ENCODE results near the gene PVALEF. TPM values are rescaled to one million over a fixed set of nuclear protein-coding genes. Genes with fewer than 3 reads are reported as not detected.

Gene PVALEF
- total and polyA plus RNA-seq, 2 of the 13 experiments (the other 11 are each of a cell fraction or from before 2014, with no cell fraction given), result 0.18 TPM

- TF ChIP-seq MAFK (conservative IDR thresholded peaks at IDR 0.05 in 1 of 2, IDR thresholded peaks at IDR 0.05 in 1 of 2; ENCODE audit: low read length in 2 of 2), result no peak
- TF ChIP-seq ZNF577 (CRISPR knock-in tag; IDR thresholded peaks at IDR 0.05; ENCODE audit: borderline replicate concordance, low read depth), result no peak
- TF ChIP-seq PRDM4 (CRISPR knock-in tag; IDR thresholded peaks at IDR 0.05; ENCODE audit: borderline replicate concordance), result no peak
- TF ChIP-seq ZNF670 (CRISPR knock-in tag; IDR thresholded peaks at IDR 0.05; ENCODE audit: borderline replicate concordance), result no peak
Observed at GRCh38 chr17:81129711-81130367, 35.5 kb upstream of the PVALEF start (continued).

GRCh38 chr17:81130385-81131361 lies 34.6 kb upstream of the PVALEF start:
- peak overlapping the region; percentile 27 for H3K27ac ChIP-seq (ENCODE audit: extremely low read length, insufficient read depth, low read length)
- POLR2A ChIA-PET, result interaction anchor here (0.7 to 1.7 kb wide), 5 partner anchors 11 to 108 kb away, joined by 3 to 7 read pairs (median 3); partner anchors contain the start of genes AATK, CEP131, NDUFAF8 and PVALEF
- FAIRE-seq, result peak; percentile 66
- CTCF ChIA-PET (ENCODE audit: low intra/inter-chr PET ratio, low total read pairs), result no interaction called here
- no peaks in the 10 kb centered on the region for H3K36me3 ChIP-seq (replicated peaks in 1 of 2; ENCODE audit: control insufficient read depth in 1 of 2, insufficient read depth in 2 of 2, low read length in 2 of 2)
- H3K4me2 ChIP-seq (ENCODE audit: low read depth, low read length), result peak overlapping the region; percentile 78
- ATAC-seq, result peak; percentile 62
- DNase-seq (ENCODE audit: low spot score), result peak; percentile 69
- H3K9me3 ChIP-seq (ENCODE audit: low read length), result no peaks in the 10 kb centered on the region
- H2AFZ ChIP-seq (ENCODE audit: low read length), result no peak overlapping the region
- no peaks in the 10 kb centered on the region for H3K79me2 ChIP-seq (ENCODE audit: insufficient read depth, low read length)
- in situ Hi-C loops (cut with HindIII; ENCODE audit: extremely low pct_ligation_motif_present, low pct_unique_long_range_greater_than_20kb), result no loop called here
- H3K27me3 ChIP-seq (ENCODE audit: control insufficient read depth in 1 of 2, insufficient read depth in 2 of 2, low read length in 2 of 2), result no peaks in the 10 kb centered on the region
- intact Hi-C loops (cut with micrococcal nuclease; ENCODE audit: unreplicated experiment), result no loop called here
- H3K4me1 ChIP-seq (ENCODE audit: insufficient read depth, low read length), result peaks cover 58% of the 10 kb centered on the region
- TSS peak; percentile 94 for BruUV-seq (replicated peaks)
- no peaks in the 10 kb centered on the region; the same call in 1 of the 2 replicates for H4K20me1 ChIP-seq (ENCODE audit: insufficient read depth, low read length)
- H3K4me3 ChIP-seq (replicated peaks in 1 of 3; ENCODE audit: insufficient read depth in 1 of 3, low read depth in 2 of 3, low read length in 3 of 3), result peak overlapping the region; percentile 44 to 69 (median 56)
- 11% methylated on average over 20 of the region's 41 CpGs for WGBS (ENCODE audit: low lambda C conversion rate)
- H3K9ac ChIP-seq (ENCODE audit: insufficient read depth, low read depth, low read length), result peak overlapping the region; percentile 47
- TF ChIP-seq ZSCAN21 (CRISPR knock-in tag; IDR thresholded peaks at IDR 0.05; ENCODE audit: borderline replicate concordance), result peak; percentile 53; the same call in 1 of the 2 replicates
- TF ChIP-seq MEIS2 (CRISPR knock-in tag; IDR thresholded peaks at IDR 0.05), result no peak
- TF ChIP-seq FOXA3 (CRISPR knock-in tag; IDR thresholded peaks at IDR 0.05), result no peak
- TF ChIP-seq CAMTA2 (CRISPR knock-in tag; IDR thresholded peaks at IDR 0.05; ENCODE audit: borderline replicate concordance), result no peak
- no peak for TF ChIP-seq ZBTB20 (CRISPR knock-in tag; IDR thresholded peaks at IDR 0.05; ENCODE audit: borderline replicate concordance, low read depth)
- no peak for TF ChIP-seq CBFB (CRISPR knock-in tag; IDR thresholded peaks at IDR 0.05)
- TF ChIP-seq SSRP1 (CRISPR knock-in tag; IDR thresholded peaks at IDR 0.05), result no peak
- TF ChIP-seq, protein P1, sequence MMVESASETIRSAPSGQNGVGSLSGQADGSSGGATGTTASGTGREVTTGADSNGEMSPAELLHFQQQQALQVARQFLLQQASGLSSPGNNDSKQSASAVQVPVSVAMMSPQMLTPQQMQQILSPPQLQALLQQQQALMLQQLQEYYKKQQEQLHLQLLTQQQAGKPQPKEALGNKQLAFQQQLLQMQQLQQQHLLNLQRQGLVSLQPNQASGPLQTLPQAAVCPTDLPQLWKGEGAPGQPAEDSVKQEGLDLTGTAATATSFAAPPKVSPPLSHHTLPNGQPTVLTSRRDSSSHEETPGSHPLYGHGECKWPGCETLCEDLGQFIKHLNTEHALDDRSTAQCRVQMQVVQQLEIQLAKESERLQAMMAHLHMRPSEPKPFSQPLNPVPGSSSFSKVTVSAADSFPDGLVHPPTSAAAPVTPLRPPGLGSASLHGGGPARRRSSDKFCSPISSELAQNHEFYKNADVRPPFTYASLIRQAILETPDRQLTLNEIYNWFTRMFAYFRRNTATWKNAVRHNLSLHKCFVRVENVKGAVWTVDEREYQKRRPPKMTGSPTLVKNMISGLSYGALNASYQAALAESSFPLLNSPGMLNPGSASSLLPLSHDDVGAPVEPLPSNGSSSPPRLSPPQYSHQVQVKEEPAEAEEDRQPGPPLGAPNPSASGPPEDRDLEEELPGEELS (CRISPR knock-in tag; IDR thresholded peaks at IDR 0.05), result no peak
- TF ChIP-seq NR0B2 (CRISPR knock-in tag; IDR thresholded peaks at IDR 0.05), result no peak
- no peak for TF ChIP-seq KLF15 (CRISPR knock-in tag; IDR thresholded peaks at IDR 0.05; ENCODE audit: borderline replicate concordance)
- no peak for TF ChIP-seq ZNF569 (CRISPR knock-in tag; IDR thresholded peaks at IDR 0.05; ENCODE audit: borderline replicate concordance)
